HEK293T (cell line): ENCODE data around the gene IL31.

Source experiments
- ARNT ChIP-seq: fragments of 450-650 bp; IDR thresholded peaks from 2 replicates; pipeline ENCODE4 v1.6.1; 2017; ENCODE audit warnings: mild to moderate bottlenecking
- BHLHE40 ChIP-seq: fragments of 450-650 bp; IDR thresholded peaks from 2 replicates; pipeline ENCODE4 v1.6.1; 2016; ENCODE audit warnings: mild to moderate bottlenecking, moderate library complexity, borderline replicate concordance
- FOXA1 ChIP-seq: fragments of 450-650 bp; IDR thresholded peaks from 2 replicates; pipeline ENCODE4 v1.6.1; 2016; ENCODE audit warnings: mild to moderate bottlenecking
- HDGF ChIP-seq: fragments of 450-650 bp; IDR thresholded peaks from 2 replicates; pipeline ENCODE4 v1.6.1; 2017; ENCODE audit warnings: antibody characterized with exemption, borderline replicate concordance
- SP1 ChIP-seq: fragments of 450-650 bp; IDR thresholded peaks from 2 replicates; pipeline ENCODE4 v1.6.1; 2017
- TARDBP ChIP-seq: fragments of 450-650 bp; IDR thresholded peaks from 2 replicates; pipeline ENCODE4 v1.6.1; 2016

GRCh38 chr12:122206111-122206881, 32.3 kb upstream of the IL31 start:
- TF ChIP-seq TARDBP, result no peak
- no peak for TF ChIP-seq HDGF
- no peak for TF ChIP-seq SP1
- TF ChIP-seq FOXA1, result no peak
- no peak for TF ChIP-seq BHLHE40
- TF ChIP-seq ARNT, result no peak
